ENCODE measurements around the gene RTCB.
"Not testable (repeated sequence)": the region's sequence is repeated elsewhere in the genome, so short reads cannot be mapped to it uniquely, and the experiment has no call there.

RTCB gene

DNA sequence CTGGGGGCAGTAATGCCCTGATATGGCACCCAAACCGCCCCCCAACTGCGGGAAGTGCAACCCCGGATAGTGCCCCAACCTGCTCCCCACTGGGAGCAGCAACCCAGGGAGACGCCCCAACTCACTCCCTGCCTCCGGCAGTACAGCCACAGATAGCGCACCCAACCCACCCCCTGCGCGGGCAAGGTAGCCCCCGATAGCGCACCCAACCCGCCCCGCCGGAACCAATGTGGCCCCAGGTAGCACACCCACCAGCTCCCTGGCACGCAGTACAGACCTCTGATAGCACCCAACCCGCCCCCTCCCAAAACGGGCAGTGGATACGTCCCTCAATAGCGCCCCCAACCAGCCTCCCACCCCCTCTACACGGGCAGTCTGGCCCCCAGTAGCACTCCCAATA, 58.2 kb downstream of the RTCB start:
- DNase-seq (ENCODE audit: insufficient read length, low spot score) (no peak), FAIRE-seq (no peak)
- TF ChIP-seq, protein P1, sequence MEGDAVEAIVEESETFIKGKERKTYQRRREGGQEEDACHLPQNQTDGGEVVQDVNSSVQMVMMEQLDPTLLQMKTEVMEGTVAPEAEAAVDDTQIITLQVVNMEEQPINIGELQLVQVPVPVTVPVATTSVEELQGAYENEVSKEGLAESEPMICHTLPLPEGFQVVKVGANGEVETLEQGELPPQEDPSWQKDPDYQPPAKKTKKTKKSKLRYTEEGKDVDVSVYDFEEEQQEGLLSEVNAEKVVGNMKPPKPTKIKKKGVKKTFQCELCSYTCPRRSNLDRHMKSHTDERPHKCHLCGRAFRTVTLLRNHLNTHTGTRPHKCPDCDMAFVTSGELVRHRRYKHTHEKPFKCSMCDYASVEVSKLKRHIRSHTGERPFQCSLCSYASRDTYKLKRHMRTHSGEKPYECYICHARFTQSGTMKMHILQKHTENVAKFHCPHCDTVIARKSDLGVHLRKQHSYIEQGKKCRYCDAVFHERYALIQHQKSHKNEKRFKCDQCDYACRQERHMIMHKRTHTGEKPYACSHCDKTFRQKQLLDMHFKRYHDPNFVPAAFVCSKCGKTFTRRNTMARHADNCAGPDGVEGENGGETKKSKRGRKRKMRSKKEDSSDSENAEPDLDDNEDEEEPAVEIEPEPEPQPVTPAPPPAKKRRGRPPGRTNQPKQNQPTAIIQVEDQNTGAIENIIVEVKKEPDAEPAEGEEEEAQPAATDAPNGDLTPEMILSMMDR (IDR thresholded peaks at IDR 0.05; ENCODE audit: insufficient read depth, missing control alignments) = no peak

DNA sequence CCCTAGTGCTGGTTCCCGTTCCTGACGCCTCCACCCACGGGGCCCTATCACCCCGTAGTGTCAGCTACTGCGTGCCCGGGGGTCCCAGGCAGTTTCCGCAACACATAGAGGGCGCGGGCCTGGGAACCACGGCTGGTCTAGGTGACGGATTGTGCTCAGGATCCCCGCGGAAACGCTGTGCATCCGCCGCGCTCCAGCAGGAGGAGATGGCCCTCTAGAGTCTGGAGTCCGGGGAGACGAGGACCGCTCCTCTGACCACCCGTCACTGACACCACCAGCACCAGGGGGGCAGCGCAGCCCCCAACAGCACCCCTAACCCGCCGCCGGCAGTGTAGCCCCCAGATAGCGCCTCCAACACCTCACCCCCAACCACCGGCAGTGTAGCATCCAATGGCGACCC, 58.8 kb downstream of the RTCB start:
- TF ChIP-seq, protein P1 (IDR thresholded peaks at IDR 0.05; ENCODE audit: insufficient read depth, missing control alignments) = no peak
- no peak for FAIRE-seq
- DNase-seq (ENCODE audit: insufficient read length, low spot score) = no peak

DNA sequence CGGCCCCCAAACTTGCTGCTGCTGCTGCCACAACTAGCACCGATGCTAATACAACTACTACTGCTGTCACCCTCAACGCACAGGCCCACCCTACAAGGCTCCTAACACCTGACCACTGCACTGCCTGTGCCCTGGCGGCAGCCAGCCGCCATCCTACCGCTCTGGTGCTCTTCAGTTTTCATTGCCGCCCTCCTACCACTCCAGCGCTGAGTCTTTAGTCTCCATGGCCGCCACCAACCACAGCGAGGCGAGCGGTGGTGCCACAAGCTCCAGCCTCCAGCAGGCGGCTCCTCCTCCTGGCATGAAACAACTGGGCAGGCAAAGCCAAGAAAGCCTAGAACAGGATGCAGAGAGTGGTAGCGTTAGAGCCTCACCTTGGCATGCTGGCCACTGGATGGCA, 59.4 kb downstream of the RTCB start:
- TF ChIP-seq, protein P1 (IDR thresholded peaks at IDR 0.05; ENCODE audit: insufficient read depth, missing control alignments) = no peak
- no peak for DNase-seq (ENCODE audit: insufficient read length, low spot score)

DNA sequence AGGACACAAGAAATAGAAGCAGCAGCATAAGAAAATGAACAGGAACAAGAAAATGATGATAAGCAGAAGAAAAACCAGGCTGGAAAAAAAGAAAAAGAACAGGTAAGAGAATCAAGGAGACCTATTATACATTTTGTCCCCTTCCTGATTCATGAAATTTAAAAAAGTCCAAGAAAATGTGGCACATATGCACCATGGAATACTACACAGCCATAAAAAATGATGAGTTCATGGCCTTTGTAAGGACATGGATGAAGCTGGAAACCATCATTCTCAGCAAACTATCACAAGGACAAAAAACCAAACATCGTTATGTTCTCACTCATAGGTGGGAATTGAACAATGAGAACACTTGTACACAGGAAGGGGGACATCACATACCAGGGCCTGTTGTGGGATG, 60.2 kb downstream of the RTCB start:
- not testable (repeated sequence) for DNase-seq (ENCODE audit: insufficient read length, low spot score); FAIRE-seq

More for the DNA sequence above, 59.4 kb downstream of the RTCB start:
- no peak for FAIRE-seq

DNA sequence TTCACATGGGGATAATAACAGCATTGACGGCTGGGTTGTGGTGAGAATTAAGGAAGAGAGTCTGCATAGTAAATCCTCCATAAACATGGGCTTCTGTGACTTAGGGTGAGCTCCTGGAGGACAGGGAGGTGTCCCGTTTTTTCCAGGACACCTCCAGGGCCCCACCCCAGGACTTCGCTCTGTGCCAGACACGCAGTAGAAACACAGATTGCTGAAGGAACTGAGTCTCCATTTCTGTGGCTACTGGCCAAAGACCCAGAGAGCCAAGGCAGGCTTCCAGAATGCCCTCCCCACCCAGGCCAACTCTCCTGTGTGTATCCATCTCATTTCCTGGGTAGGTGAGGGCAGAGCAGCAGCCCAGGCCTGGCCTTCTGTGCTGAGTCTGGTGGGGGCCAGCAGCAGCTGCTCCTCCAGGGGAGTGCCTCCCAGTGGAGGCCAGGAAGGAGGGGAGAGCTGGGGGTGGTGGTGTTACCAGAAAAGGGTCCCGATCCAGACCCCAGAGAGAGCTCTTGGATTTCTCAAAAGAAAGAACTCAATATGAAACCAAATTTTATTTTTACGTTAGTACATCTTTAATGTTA, 63.9 kb downstream of the RTCB start:
- TF ChIP-seq, protein P1 (IDR thresholded peaks at IDR 0.05; ENCODE audit: insufficient read depth, missing control alignments) = no peak
- DNase-seq (ENCODE audit: insufficient read length, low spot score) (no peak), FAIRE-seq (no peak)

DNA sequence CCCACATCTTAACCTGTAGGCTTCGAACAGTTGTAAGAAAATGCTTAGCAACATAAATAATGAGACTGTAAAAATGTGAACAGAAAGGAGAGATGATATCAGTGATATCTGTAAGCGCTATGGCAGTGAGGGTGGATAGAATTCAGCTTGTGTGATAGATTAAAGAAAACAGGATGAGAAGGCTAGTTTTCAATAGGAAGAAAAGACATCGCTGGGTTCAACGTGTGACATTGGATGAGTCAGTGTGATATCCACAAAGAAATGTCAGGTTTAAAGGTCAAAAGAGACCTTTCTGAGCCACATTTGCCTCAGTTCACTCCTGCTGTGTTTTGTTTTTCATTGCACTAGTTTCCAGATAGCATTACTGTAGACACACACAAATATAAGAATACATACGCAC, 68.1 kb downstream of the RTCB start:
- FAIRE-seq (no peak), DNase-seq (ENCODE audit: insufficient read length, low spot score) (no peak)
- TF ChIP-seq, protein P1 (IDR thresholded peaks at IDR 0.05; ENCODE audit: insufficient read depth, missing control alignments) = no peak

DNA sequence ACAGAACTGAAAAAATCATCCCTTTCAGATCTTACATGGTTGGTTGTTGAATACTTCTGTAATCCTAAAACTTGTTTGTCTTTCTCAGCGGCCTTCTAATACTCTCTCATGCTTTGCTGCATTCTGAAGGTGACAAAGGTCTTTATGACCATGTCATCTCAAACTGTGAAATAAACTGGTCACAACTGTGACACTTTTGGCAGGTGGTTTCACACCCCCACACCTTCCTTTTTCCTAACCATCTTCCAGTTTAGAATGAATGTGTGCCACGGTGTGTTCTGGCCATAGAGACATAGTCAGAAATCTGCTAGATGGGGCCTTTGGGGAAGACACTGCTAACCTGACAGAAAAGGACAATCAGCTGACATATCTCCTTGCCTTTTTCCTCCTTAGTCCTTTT, 69.1 kb downstream of the RTCB start:
- DNase-seq (ENCODE audit: insufficient read length, low spot score) (no peak), FAIRE-seq (no peak)
- TF ChIP-seq, protein P1 (IDR thresholded peaks at IDR 0.05; ENCODE audit: insufficient read depth, missing control alignments) = no peak

All from D721Med (cell line).